Kidney epithelial cell (primary cell): ENCODE measurements around the gene C4BPA. TPM values are rescaled to one million over a fixed set of nuclear protein-coding genes. Genes with fewer than 3 reads are reported as not detected.
A peak's percentile ranks its signal among the peaks of the same experiment; 100 is the strongest.

Source experiments
- DNase-seq: peaks from one replicate; pipeline ENCODE4 v3.0.0-alpha.2; 2010; ENCODE audit warnings: low read depth
- H3K27me3 ChIP-seq: 2 replicates; pipeline ENCODE4 v1.6.0; 2011; ENCODE audit warnings: low read length; ENCODE audit not compliant: control insufficient read depth, insufficient read depth
- H3K36me3 ChIP-seq: 2 replicates; pipeline ENCODE4 v1.5.1; 2011; ENCODE audit warnings: low read length; ENCODE audit not compliant: control insufficient read depth, insufficient read depth
- H3K4me3 ChIP-seq: 2 replicates; pipeline ENCODE4 v1.5.1; 2011; ENCODE audit warnings: low read depth, mild to moderate bottlenecking, control low read depth, low read length
- CTCF ChIP-seq: IDR thresholded peaks from 2 replicates; pipeline ENCODE4 v1.5.1; 2011; ENCODE audit warnings: mild to moderate bottlenecking, moderate library complexity, low read length, control low read depth, inconsistent platforms; ENCODE audit not compliant: insufficient read depth, poor library complexity, severe bottlenecking
- total RNA-seq: library from RNA; depleted of rRNA; stranded (reverse); fragments of >200 nt; gene quantifications from 2 replicates; pipeline ENCODE4 v1.2.3, GENCODE V29; 2015

C4BPA gene
- total RNA-seq, 1 donor from 2014 or later: not detected

DNA sequence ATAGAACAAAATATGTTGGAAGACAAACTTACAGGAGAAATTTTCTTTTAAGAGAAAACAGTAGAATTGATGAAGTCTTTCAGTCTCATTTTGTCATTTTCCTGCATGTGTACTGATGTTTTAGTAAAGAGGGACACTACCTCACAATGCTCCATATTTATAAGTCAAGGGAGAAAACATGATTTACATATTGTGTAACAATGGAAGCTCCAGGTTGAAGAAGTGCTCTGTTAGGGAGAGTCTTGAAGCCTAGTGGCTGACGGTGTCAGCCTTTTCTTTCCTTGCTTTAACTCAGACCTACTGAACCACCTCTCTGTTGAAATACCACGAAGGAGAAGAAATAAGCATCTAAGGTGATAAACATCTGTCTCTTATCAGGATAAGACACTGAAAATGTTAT is 75.0 kb downstream of the C4BPA start:
- Histone ChIP-seq H3K4me3 (no peak overlapping the region), H3K36me3 (no peaks in the 10 kb centered on the region), H3K27me3 (no peaks in the 10 kb centered on the region)
- no peak for TF ChIP-seq CTCF
- no peak for DNase-seq

DNA sequence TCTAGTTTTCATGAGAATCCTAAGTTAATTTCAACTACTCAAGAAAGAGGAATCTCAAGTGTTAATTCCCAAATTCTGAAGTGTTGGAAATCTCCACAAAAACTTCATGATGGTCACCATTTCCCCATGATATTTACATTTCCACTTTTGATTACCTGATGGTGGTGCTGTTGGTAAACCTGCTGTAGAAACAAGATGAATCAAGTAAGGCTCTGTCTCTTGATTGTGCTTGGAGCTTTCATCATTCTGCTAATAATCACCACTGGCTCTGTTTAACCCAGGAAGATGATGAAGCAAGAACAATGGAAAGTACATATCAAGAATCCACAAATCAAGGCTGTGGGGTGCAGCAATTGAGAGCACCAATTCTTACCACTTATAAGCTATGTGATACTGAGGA is 77.8 kb downstream of the C4BPA start:
- no peak overlapping the region for H3K4me3 ChIP-seq
- no peak for DNase-seq
- peak; percentile 23 for TF ChIP-seq CTCF
- H3K27me3 ChIP-seq: no peaks in the 10 kb centered on the region
- H3K36me3 ChIP-seq: no peaks in the 10 kb centered on the region

DNA sequence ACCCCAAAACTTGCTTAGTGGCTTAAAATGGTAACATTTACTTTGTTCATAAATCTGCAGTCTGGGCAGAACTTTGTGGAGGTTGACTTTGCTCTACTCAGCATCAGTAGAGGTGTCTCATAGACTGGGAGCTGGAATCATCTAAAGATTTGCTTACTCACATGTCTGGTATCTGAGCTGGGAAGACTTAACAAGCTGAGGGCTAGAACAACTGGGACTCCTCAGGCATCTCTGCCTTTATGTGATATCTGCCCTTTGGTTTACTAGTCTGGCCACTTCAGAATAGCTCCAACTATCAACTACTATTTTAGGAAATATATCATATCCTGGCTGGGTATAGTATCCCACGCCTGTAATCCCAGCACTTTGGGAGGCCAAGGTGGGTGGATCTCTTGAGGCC is 82.5 kb downstream of the C4BPA start:
- no peak for TF ChIP-seq CTCF
- no peaks in the 10 kb centered on the region for H3K36me3 ChIP-seq
- H3K4me3 ChIP-seq: no peak overlapping the region
- no peaks in the 10 kb centered on the region for H3K27me3 ChIP-seq
- DNase-seq: no peak

GRCh38 chr1:207188901-207189300 is 84.9 kb downstream of the C4BPA start:
- no peaks in the 10 kb centered on the region for H3K27me3 ChIP-seq
- no peaks in the 10 kb centered on the region for H3K36me3 ChIP-seq
- no peak for DNase-seq
- H3K4me3 ChIP-seq: no peak overlapping the region
- TF ChIP-seq CTCF: no peak

- Histone ChIP-seq H3K4me3 (no peak overlapping the region), H3K36me3 (no peaks in the 10 kb centered on the region), H3K27me3 (no peaks in the 10 kb centered on the region)
- DNase-seq: no peak
- no peak for TF ChIP-seq CTCF
Observed at GRCh38 chr1:207191061-207191460, 87.0 kb downstream of the C4BPA start.

GRCh38 chr1:207191776-207192175 is 87.7 kb downstream of the C4BPA start:
- DNase-seq: no peak
- Histone ChIP-seq H3K4me3 (no peak overlapping the region), H3K36me3 (no peaks in the 10 kb centered on the region), H3K27me3 (no peaks in the 10 kb centered on the region)
- TF ChIP-seq CTCF: no peak
